Gastrocnemius medialis (tissue), 4 donors: Measurements from ENCODE around the gene SDC1.

Source experiments
- CTCF ChIP-seq, 5 experiments: fragments of 450-650 bp in 3 of 5; fragments of 200-600 bp in 2 of 5; sonication (generic) in 2 of 5; IDR thresholded peaks in 4 of 5; conservative IDR thresholded peaks in 1 of 5; 1 replicate in 4 of 5; 2 replicates in 1 of 5; pipeline ENCODE4 v1.5.1; 2016 to 2019; ENCODE audit warnings: antibody characterized with exemption in 5 of 5, mild to moderate bottlenecking in 3 of 5, moderate library complexity in 3 of 5
- POLR2A ChIP-seq, 2 donors: fragments of 450-650 bp; IDR thresholded peaks; one replicate each; pipeline ENCODE4 v1.6.1; 2017; ENCODE audit warnings: antibody characterized with exemption in 2 of 2, mild to moderate bottlenecking in 2 of 2, moderate library complexity in 2 of 2

- TF ChIP-seq CTCF (IDR thresholded peaks at IDR 0.05 in 4 of 5, conservative IDR thresholded peaks at IDR 0.05 in 1 of 5): no peak
- TF ChIP-seq POLR2A (IDR thresholded peaks at IDR 0.05): no peak
Observed at GRCh38 chr2:20203521-20204225, 21.3 kb downstream of the SDC1 start.
